H9 (cell line): Measurements from ENCODE around the gene CELA2A. TPM values are rescaled to one million over a fixed set of nuclear protein-coding genes. Genes with fewer than 3 reads are reported as not detected.

Experiments used
- DNase-seq: peaks from one replicate; pipeline ENCODE4 v3.0.0-alpha.2; 2017
- H2AFZ ChIP-seq: one replicate; pipeline ENCODE4 v1.6.1; 2013; ENCODE audit warnings: mild to moderate bottlenecking, low read length, control low read depth, moderate library complexity
- H2AK5ac ChIP-seq: 2 replicates; pipeline ENCODE4 v1.6.1; 2013; ENCODE audit warnings: low read length, control low read depth, mixed read lengths; ENCODE audit not compliant: insufficient read length
- H2BK120ac ChIP-seq: one replicate; pipeline ENCODE4 v1.6.1; 2013; ENCODE audit warnings: low read depth, mild to moderate bottlenecking, low read length, control low read depth, inconsistent platforms; ENCODE audit not compliant: poor library complexity, severe bottlenecking
- H2BK12ac ChIP-seq: 2 replicates; pipeline ENCODE4 v1.6.1; 2013; ENCODE audit warnings: low read length, control low read depth, mixed read lengths, low read depth; ENCODE audit not compliant: insufficient read length
- H2BK15ac ChIP-seq: 2 replicates; pipeline ENCODE4 v1.6.1; 2013; ENCODE audit warnings: low read depth, low read length, control low read depth
- H2BK20ac ChIP-seq: one replicate; pipeline ENCODE4 v1.6.1; 2013; ENCODE audit warnings: low read depth, mild to moderate bottlenecking, low read length, control low read depth, inconsistent platforms; ENCODE audit not compliant: poor library complexity, severe bottlenecking
- H2BK5ac ChIP-seq: 2 replicates; pipeline ENCODE4 v1.6.1; 2013; ENCODE audit warnings: low read length, control low read depth, mixed read lengths; ENCODE audit not compliant: insufficient read length
- H3K14ac ChIP-seq: 2 replicates; pipeline ENCODE4 v1.6.1; 2013; ENCODE audit warnings: low read length, control low read depth; ENCODE audit not compliant: insufficient read depth
- H3K18ac ChIP-seq: 2 replicates; pipeline ENCODE4 v1.6.1; 2013; ENCODE audit warnings: low read depth, mild to moderate bottlenecking, mixed read lengths, low read length, control low read depth; ENCODE audit not compliant: insufficient read length
- H3K23ac ChIP-seq: 2 replicates; pipeline ENCODE4 v1.6.1; 2013; ENCODE audit warnings: low read length, control low read depth, mixed read lengths, low read depth; ENCODE audit not compliant: insufficient read length
- H3K23me2 ChIP-seq: 2 replicates; pipeline ENCODE4 v1.6.1; 2013; ENCODE audit warnings: low read depth, mild to moderate bottlenecking, mixed read lengths, low read length, control low read depth; ENCODE audit not compliant: insufficient read length, poor library complexity, severe bottlenecking
- H3K27ac ChIP-seq: 2 replicates; pipeline ENCODE4 v1.5.1; 2013; ENCODE audit warnings: low read length, control low read depth, mixed read lengths, low read depth; ENCODE audit not compliant: insufficient read length
- H3K27me3 ChIP-seq: 2 replicates; pipeline ENCODE4 v1.6.1; 2013; ENCODE audit warnings: low read length, control low read depth, inconsistent platforms; ENCODE audit not compliant: insufficient read depth
- H3K4ac ChIP-seq: 2 replicates; pipeline ENCODE4 v1.6.1; 2013; ENCODE audit warnings: low read depth, mild to moderate bottlenecking, control low read depth, inconsistent platforms, low read length, moderate library complexity
- H3K4me1 ChIP-seq: 2 replicates; pipeline ENCODE4 v1.6.1; 2013; ENCODE audit warnings: low read length, control low read depth, inconsistent platforms; ENCODE audit not compliant: insufficient read depth
- H3K4me2 ChIP-seq: 2 replicates; pipeline ENCODE4 v1.6.1; 2013; ENCODE audit warnings: low read length, control low read depth, mixed read lengths; ENCODE audit not compliant: insufficient read length, insufficient read depth
- H3K56ac ChIP-seq: 2 replicates; pipeline ENCODE4 v1.6.1; 2013; ENCODE audit warnings: low read depth, mild to moderate bottlenecking, mixed read lengths, low read length, control low read depth; ENCODE audit not compliant: insufficient read length
- H3K79me1 ChIP-seq: 2 replicates; pipeline ENCODE4 v1.6.1; 2013; ENCODE audit warnings: low read depth, mild to moderate bottlenecking, moderate library complexity, low read length, control low read depth, inconsistent platforms; ENCODE audit not compliant: insufficient read depth, poor library complexity, severe bottlenecking
- H3K79me2 ChIP-seq: 2 replicates; pipeline ENCODE4 v1.6.1; 2013; ENCODE audit warnings: low read length, control low read depth, inconsistent platforms; ENCODE audit not compliant: insufficient read depth
- H3K9ac ChIP-seq: 2 replicates; pipeline ENCODE4 v1.6.1; 2013; ENCODE audit warnings: low read length, control low read depth, mixed read lengths; ENCODE audit not compliant: insufficient read length; ENCODE audit errors: extremely low read depth
- H3K9me3 ChIP-seq: one replicate; pipeline ENCODE4 v1.6.1; 2013; ENCODE audit warnings: low read depth, low read length, inconsistent platforms; ENCODE audit not compliant: control insufficient read depth
- H3T11ph ChIP-seq: one replicate; pipeline ENCODE4 v1.6.1; 2013; ENCODE audit warnings: mild to moderate bottlenecking, low read length, control low read depth, inconsistent platforms
- H4K20me1 ChIP-seq: one replicate; pipeline ENCODE4 v1.6.1; 2013; ENCODE audit not compliant: control insufficient read depth, insufficient read length, insufficient read depth
- H4K5ac ChIP-seq: 2 replicates; pipeline ENCODE4 v1.6.1; 2013; ENCODE audit warnings: low read depth, mild to moderate bottlenecking, mixed read lengths, low read length, control low read depth; ENCODE audit not compliant: insufficient read length
- H4K8ac ChIP-seq: replicated peaks from 2 replicates; pipeline ENCODE4 v1.6.1; 2013; ENCODE audit warnings: low read length, control low read depth, mixed read lengths, low read depth; ENCODE audit not compliant: insufficient read length
- H4K91ac ChIP-seq: 2 replicates; pipeline ENCODE4 v1.6.1; 2013; ENCODE audit warnings: low read depth, mild to moderate bottlenecking, moderate library complexity, mixed read lengths, low read length, control low read depth; ENCODE audit not compliant: insufficient read length
- H3K27ac Mint-ChIP-seq, 3 experiments: 2 replicates in 2 of 3; 3 replicates in 1 of 3; pipeline ENCODE4 v1.8.0; 2020 to 2021; ENCODE audit warnings: mixed read lengths in 3 of 3, mild to moderate bottlenecking in 1 of 3, moderate library complexity in 1 of 3
- H3K27me3 Mint-ChIP-seq: 2 replicates; pipeline ENCODE4 v1.8.0; 2021; ENCODE audit warnings: low read depth, mild to moderate bottlenecking, moderate library complexity, mixed read lengths
- H3K36me3 Mint-ChIP-seq, 3 experiments: 2 replicates in 2 of 3; 3 replicates in 1 of 3; pipeline ENCODE4 v1.8.0; 2020 to 2021; ENCODE audit warnings: low read depth in 3 of 3, mixed read lengths in 3 of 3; ENCODE audit not compliant: insufficient read depth in 1 of 3
- H3K4me1 Mint-ChIP-seq, 2 experiments: 2 replicates each; pipeline ENCODE4 v1.8.0; 2020; ENCODE audit warnings: mixed read lengths in 2 of 2
- H3K4me3 Mint-ChIP-seq, 2 experiments: 2 replicates in 1 of 2; 3 replicates in 1 of 2; pipeline ENCODE4 v1.8.0; 2020 to 2021; ENCODE audit warnings: mild to moderate bottlenecking in 2 of 2, mixed read lengths in 2 of 2, moderate library complexity in 1 of 2
- H3K9me3 Mint-ChIP-seq, 2 experiments: 2 replicates in 1 of 2; 3 replicates in 1 of 2; pipeline ENCODE4 v1.8.0; 2020; ENCODE audit warnings: mild to moderate bottlenecking in 2 of 2, mixed read lengths in 2 of 2, moderate library complexity in 1 of 2
- CTCF ChIP-seq: fragments of 200-600 bp; sonication (generic); conservative IDR thresholded peaks from 3 replicates; pipeline ENCODE4 v1.8.0; 2021; ENCODE audit warnings: antibody characterized with exemption, mild to moderate bottlenecking
- whole genome bisulfite sequencing: extraction: QIAGEN DNeasy Blood & Tissue Kit; methylation state at CpG from one replicate; pipeline ENCODE4 v1.1.7; 2013; ENCODE audit warnings: missing lambda C conversion rate, low lambda C conversion rate, mixed read lengths; ENCODE audit not compliant: insufficient read length; ENCODE audit errors: extremely low coverage; 5-methylcytosine and 5-hydroxymethylcytosine counted together
- total RNA-seq: library from RNA; stranded (reverse); gene quantifications from 2 replicates; pipeline ENCODE4 v1.2.1, GENCODE V29; 2021

CELA2A gene
- total RNA-seq, 1 experiment from 2014 or later, result not detected

- Histone ChIP-seq H2AK5ac (no peak overlapping the region), H4K91ac (no peak overlapping the region), H3K9ac (no peak overlapping the region), H3K18ac (no peak overlapping the region), H3K4me2 (no peak overlapping the region), H3K79me1 (no peaks in the 10 kb centered on the region), H3K14ac (no peak overlapping the region), H2BK5ac (no peak overlapping the region), H2BK20ac (no peak overlapping the region), H3K27ac (no peak overlapping the region), H3K4ac (no peak overlapping the region), H4K5ac (no peak overlapping the region), H2BK15ac (no peak overlapping the region), H3T11ph (no peak overlapping the region), H3K9me3 (no peaks in the 10 kb centered on the region), H2BK12ac (no peak overlapping the region), H3K23ac (no peak overlapping the region), H3K27me3 (no peaks in the 10 kb centered on the region), H4K8ac (no peak overlapping the region), H2AFZ (no peak overlapping the region), H3K4me1 (no peaks in the 10 kb centered on the region), H3K79me2 (no peaks in the 10 kb centered on the region), H4K20me1 (no peaks in the 10 kb centered on the region), H3K56ac (no peak overlapping the region), H3K23me2 (no peaks in the 10 kb centered on the region), H2BK120ac (no peak overlapping the region)
- Mint-ChIP-seq H3K9me3 (peaks cover 0 to 6% of the 10 kb centered on the region in 2 experiments; a peak in 2 of 5 replicates), H3K27ac (no peak overlapping the region; a peak in 1 of 7 replicates), H3K4me1 (peaks cover 11 to 15% of the 10 kb centered on the region in 2 experiments), H3K27me3 (peaks cover 2% of the 10 kb centered on the region), H3K36me3 (no peaks in the 10 kb centered on the region; a peak in 1 of 7 replicates), H3K4me3 (no peak overlapping the region)
- no CpG with 5 or more reads among the region's 3 CpGs for WGBS
- no peak for DNase-seq
- no peak for TF ChIP-seq CTCF
Observed at GRCh38 chr1:15454256-15454655, 2.3 kb upstream of the CELA2A start.
